ENCODE measurements around the gene CACNG1.
"Not testable (repeated sequence)": the region's sequence is repeated elsewhere in the genome, so short reads cannot be mapped to it uniquely, and the experiment has no call there.

Gene CACNG1

DNA sequence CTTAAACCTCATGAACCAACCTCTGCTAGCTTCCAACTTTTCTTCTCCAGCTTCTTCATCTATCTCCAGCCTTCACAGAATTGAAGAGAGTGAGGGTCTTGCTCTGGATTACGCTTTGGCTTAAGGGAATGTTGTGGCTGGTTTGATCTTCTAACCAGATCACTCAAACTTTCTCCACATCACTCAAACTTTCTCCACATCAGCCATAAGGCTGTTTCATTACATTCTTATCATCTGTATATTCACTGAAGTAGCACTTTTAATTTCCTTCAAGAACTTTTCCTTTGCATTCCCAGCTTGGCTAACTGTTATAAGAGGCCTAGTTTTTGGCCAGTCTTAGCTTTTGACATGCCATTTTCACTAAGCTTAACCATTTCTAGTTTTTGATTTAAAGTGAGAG lies 52.3 kb downstream of the CACNG1 start:
- TF ChIP-seq, protein P1, sequence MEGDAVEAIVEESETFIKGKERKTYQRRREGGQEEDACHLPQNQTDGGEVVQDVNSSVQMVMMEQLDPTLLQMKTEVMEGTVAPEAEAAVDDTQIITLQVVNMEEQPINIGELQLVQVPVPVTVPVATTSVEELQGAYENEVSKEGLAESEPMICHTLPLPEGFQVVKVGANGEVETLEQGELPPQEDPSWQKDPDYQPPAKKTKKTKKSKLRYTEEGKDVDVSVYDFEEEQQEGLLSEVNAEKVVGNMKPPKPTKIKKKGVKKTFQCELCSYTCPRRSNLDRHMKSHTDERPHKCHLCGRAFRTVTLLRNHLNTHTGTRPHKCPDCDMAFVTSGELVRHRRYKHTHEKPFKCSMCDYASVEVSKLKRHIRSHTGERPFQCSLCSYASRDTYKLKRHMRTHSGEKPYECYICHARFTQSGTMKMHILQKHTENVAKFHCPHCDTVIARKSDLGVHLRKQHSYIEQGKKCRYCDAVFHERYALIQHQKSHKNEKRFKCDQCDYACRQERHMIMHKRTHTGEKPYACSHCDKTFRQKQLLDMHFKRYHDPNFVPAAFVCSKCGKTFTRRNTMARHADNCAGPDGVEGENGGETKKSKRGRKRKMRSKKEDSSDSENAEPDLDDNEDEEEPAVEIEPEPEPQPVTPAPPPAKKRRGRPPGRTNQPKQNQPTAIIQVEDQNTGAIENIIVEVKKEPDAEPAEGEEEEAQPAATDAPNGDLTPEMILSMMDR (IDR thresholded peaks at IDR 0.05), result no peak
- Histone ChIP-seq H3K27ac (no peak overlapping the region), H3K4me3 (no peak overlapping the region)
- no peak for DNase-seq (ENCODE audit: low spot score)

DNA sequence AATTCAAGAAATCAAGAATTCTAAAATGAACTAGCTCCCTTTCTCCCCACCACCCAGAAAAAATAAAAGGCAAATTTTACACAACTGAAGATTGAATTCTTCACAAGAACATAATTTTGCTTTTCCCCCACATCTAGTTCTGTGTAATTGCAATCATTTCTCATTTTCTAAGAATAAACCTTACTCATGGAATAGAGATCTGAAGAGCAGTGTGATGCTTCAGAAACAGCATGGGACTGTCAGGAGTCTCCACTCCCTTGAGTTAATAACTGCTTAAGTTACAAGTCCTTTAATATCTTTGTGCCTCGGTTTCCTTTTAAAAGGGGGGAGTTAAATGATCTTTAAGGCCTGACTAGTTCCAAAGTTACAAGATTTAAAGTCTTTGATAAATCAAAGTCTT lies 53.7 kb downstream of the CACNG1 start:
- TF ChIP-seq, protein P1 (IDR thresholded peaks at IDR 0.05), result no peak
- Histone ChIP-seq H3K4me3 (no peak overlapping the region), H3K27ac (no peak overlapping the region)
- DNase-seq (ENCODE audit: low spot score), result no peak

DNA sequence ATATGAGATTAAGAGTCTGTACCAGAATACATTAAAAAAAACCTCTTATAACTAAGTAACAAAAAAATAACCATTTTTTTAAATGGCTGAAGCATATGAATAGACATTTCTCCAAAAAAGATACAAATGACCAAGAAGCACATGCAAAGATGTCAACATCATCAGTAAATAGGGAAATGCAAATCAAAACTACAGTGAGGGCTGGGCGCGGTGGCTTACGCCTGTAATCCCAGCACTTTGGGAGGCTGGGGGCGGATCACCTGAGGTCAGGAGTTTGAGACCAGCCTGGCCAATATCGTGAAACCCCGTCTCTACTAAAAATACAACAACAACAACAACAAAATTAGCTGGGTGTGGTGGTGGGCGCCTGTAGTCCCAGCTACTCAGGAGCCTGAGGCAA lies 60.3 kb downstream of the CACNG1 start:
- H3K27ac ChIP-seq; DNase-seq (ENCODE audit: low spot score); H3K4me3 ChIP-seq: not testable (repeated sequence)

DNA sequence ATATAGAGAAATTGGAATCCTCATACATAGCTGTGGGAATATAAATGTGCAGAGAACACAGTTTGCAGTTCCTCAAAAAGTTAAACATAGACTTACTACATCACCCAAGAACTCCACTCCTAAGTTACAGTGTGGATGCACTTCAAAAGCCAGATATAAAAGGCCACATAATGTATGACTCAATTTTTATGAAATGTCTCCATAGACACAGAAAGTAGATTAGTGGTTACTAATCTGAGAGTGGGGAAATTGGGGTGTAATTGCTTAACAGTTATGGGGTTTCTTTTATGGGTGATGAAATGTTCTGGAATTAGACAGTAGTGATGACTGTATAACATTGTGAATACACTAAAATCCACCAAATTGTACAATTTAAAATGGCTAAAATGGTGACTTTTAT lies 60.9 kb downstream of the CACNG1 start:
- Histone ChIP-seq H3K4me3 (no peak overlapping the region), H3K27ac (no peak overlapping the region)
- DNase-seq (ENCODE audit: low spot score), result no peak
- TF ChIP-seq, protein P1 (IDR thresholded peaks at IDR 0.05), result no peak

Measured in coronary artery (tissue), 2 donors.